ENCODE results near the gene NMNAT3.

The NMNAT3 gene

DNA sequence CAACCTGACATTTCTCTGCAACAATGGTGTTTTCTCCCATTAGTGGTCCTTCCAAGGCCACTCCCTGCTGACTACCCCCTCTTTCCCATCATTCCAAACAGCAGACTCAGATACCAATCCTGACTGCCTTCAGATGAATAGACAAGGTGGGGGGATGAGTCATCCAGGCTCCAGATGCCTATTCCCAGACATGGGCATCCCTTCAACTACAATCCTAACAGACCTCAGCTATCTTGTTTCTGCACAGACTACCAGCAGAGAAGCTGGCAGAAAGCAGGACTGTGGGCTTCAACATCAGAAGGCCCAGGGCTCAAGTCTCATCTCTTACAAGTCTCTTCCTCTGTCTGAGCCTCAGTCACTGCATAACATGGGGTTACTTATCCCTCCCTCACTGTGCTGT lies 140.4 kb downstream of the NMNAT3 start:
- Histone ChIP-seq H3K9me2 (ENCODE audit: low read depth, low read length) (no peaks in the 10 kb centered on the region), H3K9me3 (ENCODE audit: low read length) (no peaks in the 10 kb centered on the region), H3K36me3 (ENCODE audit: insufficient read depth, low read length) (no peaks in the 10 kb centered on the region), H4K20me1 (ENCODE audit: insufficient read depth, low read length) (no peaks in the 10 kb centered on the region), H3K27me3 (ENCODE audit: insufficient read depth, low read length) (no peaks in the 10 kb centered on the region), H3K4me2 (ENCODE audit: low read length) (no peak overlapping the region), H3K79me2 (ENCODE audit: insufficient read depth, low read length) (no peaks in the 10 kb centered on the region), H3K27ac (ENCODE audit: low read depth, low read length, poor library complexity, severe bottlenecking) (no peak overlapping the region), H3K9ac (ENCODE audit: low read length) (no peak overlapping the region), H3K4me3 (ENCODE audit: low read depth, low read length, poor library complexity, severe bottlenecking) (no peak overlapping the region), H2AFZ (ENCODE audit: low read length) (no peak overlapping the region), H3F3A (ENCODE audit: insufficient read depth, low read length) (no peaks in the 10 kb centered on the region), H3K4me1 (ENCODE audit: insufficient read depth, low read length, severe bottlenecking) (no peaks in the 10 kb centered on the region)
- no peak for TF ChIP-seq EZH2 (IDR thresholded peaks at IDR 0.05; ENCODE audit: borderline replicate concordance, low read length)
- TF ChIP-seq, protein P1, sequence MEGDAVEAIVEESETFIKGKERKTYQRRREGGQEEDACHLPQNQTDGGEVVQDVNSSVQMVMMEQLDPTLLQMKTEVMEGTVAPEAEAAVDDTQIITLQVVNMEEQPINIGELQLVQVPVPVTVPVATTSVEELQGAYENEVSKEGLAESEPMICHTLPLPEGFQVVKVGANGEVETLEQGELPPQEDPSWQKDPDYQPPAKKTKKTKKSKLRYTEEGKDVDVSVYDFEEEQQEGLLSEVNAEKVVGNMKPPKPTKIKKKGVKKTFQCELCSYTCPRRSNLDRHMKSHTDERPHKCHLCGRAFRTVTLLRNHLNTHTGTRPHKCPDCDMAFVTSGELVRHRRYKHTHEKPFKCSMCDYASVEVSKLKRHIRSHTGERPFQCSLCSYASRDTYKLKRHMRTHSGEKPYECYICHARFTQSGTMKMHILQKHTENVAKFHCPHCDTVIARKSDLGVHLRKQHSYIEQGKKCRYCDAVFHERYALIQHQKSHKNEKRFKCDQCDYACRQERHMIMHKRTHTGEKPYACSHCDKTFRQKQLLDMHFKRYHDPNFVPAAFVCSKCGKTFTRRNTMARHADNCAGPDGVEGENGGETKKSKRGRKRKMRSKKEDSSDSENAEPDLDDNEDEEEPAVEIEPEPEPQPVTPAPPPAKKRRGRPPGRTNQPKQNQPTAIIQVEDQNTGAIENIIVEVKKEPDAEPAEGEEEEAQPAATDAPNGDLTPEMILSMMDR (IDR thresholded peaks at IDR 0.05; ENCODE audit: low read length): no peak

DNA sequence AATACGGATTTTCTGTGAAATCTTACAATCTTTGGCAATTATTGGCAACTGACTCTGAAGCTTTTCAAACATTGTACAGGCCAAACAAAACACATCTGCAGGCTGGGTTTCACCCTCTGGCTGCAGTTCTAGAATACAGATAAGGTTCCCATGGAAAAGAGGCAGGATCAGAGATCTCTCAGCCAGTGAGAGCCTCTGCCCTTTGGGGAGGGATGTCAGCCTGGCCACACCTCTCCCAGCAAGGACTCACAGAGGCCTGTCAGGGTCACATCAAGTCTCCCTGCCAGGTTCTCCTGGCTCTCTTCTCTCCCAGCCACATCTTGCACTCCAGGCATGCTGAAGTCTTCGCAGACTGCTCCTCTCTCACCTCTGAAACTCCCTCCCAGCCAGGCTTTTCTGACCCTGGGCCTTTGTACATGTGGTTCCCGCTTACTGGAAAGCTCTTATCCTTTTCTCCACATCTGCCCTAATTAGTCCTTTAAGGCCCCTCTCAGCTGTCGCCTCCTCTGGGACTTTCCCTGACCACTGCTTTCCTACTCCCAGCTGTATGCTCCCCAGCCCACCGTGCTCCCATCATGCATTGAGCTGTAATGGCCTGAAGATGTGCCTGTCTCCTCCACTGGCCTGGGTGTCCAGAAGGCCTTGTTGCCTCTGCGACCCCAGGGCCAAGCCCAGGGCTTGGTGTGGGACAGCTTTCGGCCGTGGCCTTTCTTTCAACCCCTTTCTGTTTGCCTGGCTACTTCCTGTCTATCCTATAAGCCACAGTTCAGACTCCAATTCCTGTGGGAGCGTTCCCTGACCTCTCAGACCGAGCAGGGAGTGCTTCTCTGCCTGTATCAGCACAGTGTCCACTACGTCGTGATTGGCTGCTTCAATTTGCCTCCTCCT lies 142.5 kb downstream of the NMNAT3 start:
- Histone ChIP-seq H3K4me1 (ENCODE audit: insufficient read depth, low read length, severe bottlenecking) (no peaks in the 10 kb centered on the region), H3K79me2 (ENCODE audit: insufficient read depth, low read length) (no peaks in the 10 kb centered on the region), H3K9ac (ENCODE audit: low read length) (no peak overlapping the region), H3K27ac (ENCODE audit: low read depth, low read length, poor library complexity, severe bottlenecking) (no peak overlapping the region), H3K4me2 (ENCODE audit: low read length) (no peak overlapping the region), H3K4me3 (ENCODE audit: low read depth, low read length, poor library complexity, severe bottlenecking) (no peak overlapping the region), H3K36me3 (ENCODE audit: insufficient read depth, low read length) (no peaks in the 10 kb centered on the region), H3K9me2 (ENCODE audit: low read depth, low read length) (no peaks in the 10 kb centered on the region), H3K27me3 (ENCODE audit: insufficient read depth, low read length) (no peaks in the 10 kb centered on the region), H2AFZ (ENCODE audit: low read length) (no peak overlapping the region), H4K20me1 (ENCODE audit: insufficient read depth, low read length) (no peaks in the 10 kb centered on the region), H3F3A (ENCODE audit: insufficient read depth, low read length) (no peaks in the 10 kb centered on the region), H3K9me3 (ENCODE audit: low read length) (no peaks in the 10 kb centered on the region)
- no peak for TF ChIP-seq EZH2 (IDR thresholded peaks at IDR 0.05; ENCODE audit: borderline replicate concordance, low read length)
- TF ChIP-seq, protein P1 (IDR thresholded peaks at IDR 0.05; ENCODE audit: low read length): no peak

DNA sequence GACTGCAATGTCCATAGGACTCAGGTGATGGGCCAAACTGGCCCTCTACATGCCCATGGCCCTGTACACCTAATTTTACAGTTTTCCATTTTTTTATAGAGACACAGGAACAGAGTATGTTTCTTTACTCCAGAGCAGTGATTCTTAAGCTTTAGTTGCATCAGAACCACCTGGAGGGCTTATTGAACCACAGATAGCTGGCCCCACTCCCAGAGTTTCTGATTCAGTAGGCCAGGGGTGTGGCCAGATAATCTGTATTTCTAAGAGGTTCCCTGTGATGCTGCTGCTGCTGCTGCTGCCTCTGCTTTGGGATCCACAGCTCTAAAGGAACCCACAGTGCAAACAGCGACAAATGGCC lies 143.3 kb downstream of the NMNAT3 start:
- H3K4me2 ChIP-seq (ENCODE audit: low read length): no peak overlapping the region
- H3K27ac ChIP-seq (ENCODE audit: low read depth, low read length, poor library complexity, severe bottlenecking): no peak overlapping the region
- no peak overlapping the region for H2AFZ ChIP-seq (ENCODE audit: low read length)
- no peak overlapping the region for H3K9ac ChIP-seq (ENCODE audit: low read length)
- H3K27me3 ChIP-seq (ENCODE audit: insufficient read depth, low read length): no peaks in the 10 kb centered on the region
- no peaks in the 10 kb centered on the region for H3K9me2 ChIP-seq (ENCODE audit: low read depth, low read length)
- no peaks in the 10 kb centered on the region for H3K4me1 ChIP-seq (ENCODE audit: insufficient read depth, low read length, severe bottlenecking)
- no peaks in the 10 kb centered on the region for H3K36me3 ChIP-seq (ENCODE audit: insufficient read depth, low read length)
- no peaks in the 10 kb centered on the region for H4K20me1 ChIP-seq (ENCODE audit: insufficient read depth, low read length)
- H3F3A ChIP-seq (ENCODE audit: insufficient read depth, low read length): no peaks in the 10 kb centered on the region
- no peak overlapping the region for H3K4me3 ChIP-seq (ENCODE audit: low read depth, low read length, poor library complexity, severe bottlenecking)
- no peak for TF ChIP-seq EZH2 (IDR thresholded peaks at IDR 0.05; ENCODE audit: borderline replicate concordance, low read length)
- TF ChIP-seq, protein P1 (IDR thresholded peaks at IDR 0.05; ENCODE audit: low read length): no peak
- no peaks in the 10 kb centered on the region for H3K9me3 ChIP-seq (ENCODE audit: low read length)
- no peaks in the 10 kb centered on the region for H3K79me2 ChIP-seq (ENCODE audit: insufficient read depth, low read length)

All from OCI-LY1 (cell line).